ENCODE results near the gene CDK9.

- TF ChIP-seq CTCF (IDR thresholded peaks at IDR 0.05) (no peak), EP300 (IDR thresholded peaks at IDR 0.05) (no peak), POLR2A (IDR thresholded peaks at IDR 0.05; ENCODE audit: low read depth) (no peak), POLR2AphosphoS5 (IDR thresholded peaks at IDR 0.05) (no peak)
Measured at GRCh38 chr9:127769101-127769500, 16.7 kb upstream of the CDK9 start.

Measured in esophagus muscularis mucosa (tissue), 4 donors.